Hepatocyte (in vitro differentiated cells): ENCODE data around the gene CEP135. TPM values are rescaled to one million over a fixed set of nuclear protein-coding genes. Genes with fewer than 3 reads are reported as not detected.

Source experiments
- DNase-seq: peaks from one replicate; pipeline ENCODE4 v3.0.0-alpha.2; 2016; ENCODE audit warnings: low spot score
- H2AFZ ChIP-seq: fragments of 200-600 bp; sonication (generic); 2 replicates; pipeline ENCODE4 v1.6.0; 2016; ENCODE audit warnings: antibody characterized with exemption, mild to moderate bottlenecking
- H3K27ac ChIP-seq: fragments of 200-600 bp; sonication (generic); 2 replicates; pipeline ENCODE4 v1.5.1; 2016; ENCODE audit warnings: mild to moderate bottlenecking
- H3K27me3 ChIP-seq: fragments of 200-600 bp; sonication (generic); 2 replicates; pipeline ENCODE4 v1.6.1; 2016
- H3K36me3 ChIP-seq: fragments of 200-600 bp; sonication (generic); replicated peaks from 2 replicates; pipeline ENCODE4 v1.5.1; 2016; ENCODE audit warnings: low read depth; ENCODE audit not compliant: insufficient read depth
- H3K4me1 ChIP-seq: fragments of 200-600 bp; sonication (generic); 2 replicates; pipeline ENCODE4 v1.5.1; 2016; ENCODE audit warnings: mild to moderate bottlenecking, moderate library complexity; ENCODE audit not compliant: insufficient read depth
- H3K4me2 ChIP-seq: fragments of 200-600 bp; sonication (generic); 2 replicates; pipeline ENCODE4 v1.6.0; 2016
- H3K4me3 ChIP-seq: fragments of 200-600 bp; sonication (generic); 2 replicates; pipeline ENCODE4 v1.5.1; 2016; ENCODE audit warnings: mild to moderate bottlenecking
- H3K79me2 ChIP-seq: fragments of 200-600 bp; sonication (generic); 2 replicates; pipeline ENCODE4 v1.6.0; 2017; ENCODE audit warnings: mild to moderate bottlenecking
- H3K9me2 ChIP-seq: fragments of 200-600 bp; sonication (generic); replicated peaks from 2 replicates; pipeline ENCODE4 v1.6.0; 2017; ENCODE audit warnings: mild to moderate bottlenecking; ENCODE audit not compliant: insufficient read depth
- H3K9me3 ChIP-seq: fragments of 200-600 bp; sonication (generic); 2 replicates; pipeline ENCODE4 v1.5.1; 2016; ENCODE audit warnings: low read depth, mild to moderate bottlenecking
- H4K20me1 ChIP-seq: fragments of 200-600 bp; sonication (generic); 2 replicates; pipeline ENCODE4 v1.6.0; 2016; ENCODE audit warnings: mild to moderate bottlenecking; ENCODE audit not compliant: insufficient read depth, poor library complexity, severe bottlenecking
- CTCF ChIP-seq: fragments of 200-600 bp; sonication (generic); IDR thresholded peaks from 2 replicates; pipeline ENCODE4 v1.5.1; 2016; ENCODE audit warnings: antibody characterized with exemption, mild to moderate bottlenecking; ENCODE audit not compliant: poor library complexity
- EZH2 ChIP-seq: fragments of 200-600 bp; sonication (generic); IDR thresholded peaks from 2 replicates; pipeline ENCODE4 v1.6.1; 2016; ENCODE audit warnings: antibody characterized with exemption, mild to moderate bottlenecking, borderline replicate concordance
- EZH2phosphoT487 ChIP-seq: fragments of 200-600 bp; sonication (generic); IDR thresholded peaks from one replicate; pipeline ENCODE4 v1.6.1; 2018; ENCODE audit warnings: antibody characterized with exemption, mild to moderate bottlenecking, low read depth, moderate library complexity; ENCODE audit not compliant: unreplicated experiment, severe bottlenecking
- WGBS: methylation state at CpG from one replicate; pipeline ENCODE4 v1.1.6; 2016; ENCODE audit warnings: low lambda C conversion rate; ENCODE audit errors: missing lambda C conversion rate; 5-methylcytosine and 5-hydroxymethylcytosine counted together
- polyA plus RNA-seq: library from polyadenylated mRNA; unstranded; fragments of >200 nt; fragmentation: Nextera tagmentation; extraction: Ambion mirVana; gene quantifications from 2 replicates; pipeline ENCODE4 v1.2.1, GENCODE V29; 2016
- total RNA-seq: library from RNA; depleted of rRNA; stranded (reverse); fragments of >200 nt; gene quantifications from 2 replicates; pipeline ENCODE4 v1.2.3, GENCODE V29; 2014

CEP135 gene
- total and polyA plus RNA-seq, 2 experiments from 2014 or later = 3.1 to 7.7 TPM

- Histone ChIP-seq H3K9me2 (no peaks in the 10 kb centered on the region), H3K4me2 (peak overlapping the region; percentile 92), H4K20me1 (no peaks in the 10 kb centered on the region), H3K36me3 (no peaks in the 10 kb centered on the region), H3K27me3 (no peaks in the 10 kb centered on the region), H3K79me2 (peaks cover 29% of the 10 kb centered on the region), H2AFZ (peak overlapping the region; percentile 90), H3K27ac (peak overlapping the region; percentile 95), H3K4me1 (peaks cover 21% of the 10 kb centered on the region), H3K4me3 (peak overlapping the region; percentile 64), H3K9me3 (no peaks in the 10 kb centered on the region)
- 0% methylated on average over 3 of the region's 3 CpGs for WGBS
- TF ChIP-seq EZH2phosphoT487 = no peak
- no peak for TF ChIP-seq CTCF
- no peak for TF ChIP-seq EZH2
- no peak for DNase-seq
Observed at GRCh38 chr4:55949482-55949802, 697 bp downstream of the CEP135 start.

- peaks cover 21% of the 10 kb centered on the region for H3K4me1 ChIP-seq
- DNase-seq = no peak
- H3K36me3 ChIP-seq = no peaks in the 10 kb centered on the region
- H4K20me1 ChIP-seq = no peaks in the 10 kb centered on the region
- WGBS = 97% methylated on average over 5 of the region's 5 CpGs
- H3K4me3 ChIP-seq = no peak overlapping the region
- no peaks in the 10 kb centered on the region for H3K9me3 ChIP-seq
- no peak for TF ChIP-seq EZH2
- no peak for TF ChIP-seq CTCF
- no peak for TF ChIP-seq EZH2phosphoT487
- H3K27ac ChIP-seq = no peak overlapping the region
- H3K9me2 ChIP-seq = no peaks in the 10 kb centered on the region
- H2AFZ ChIP-seq = no peak overlapping the region
- peaks cover 29% of the 10 kb centered on the region for H3K79me2 ChIP-seq
- no peaks in the 10 kb centered on the region for H3K27me3 ChIP-seq
- H3K4me2 ChIP-seq = no peak overlapping the region
Observed at GRCh38 chr4:55951191-55951922, 2.6 kb downstream of the CEP135 start.

- H3K79me2 ChIP-seq = peaks cover 22% of the 10 kb centered on the region
- no peaks in the 10 kb centered on the region for H3K36me3 ChIP-seq
- H3K4me3 ChIP-seq = no peak overlapping the region
- H3K9me3 ChIP-seq = no peaks in the 10 kb centered on the region
- no peak overlapping the region for H3K4me2 ChIP-seq
- H3K4me1 ChIP-seq = peaks cover 3% of the 10 kb centered on the region
- no peaks in the 10 kb centered on the region for H4K20me1 ChIP-seq
- 100% methylated on average over 1 of the region's 1 CpG for WGBS
- TF ChIP-seq EZH2phosphoT487 (no peak), CTCF (no peak), EZH2 (no peak)
- no peak for DNase-seq
- no peak overlapping the region for H3K27ac ChIP-seq
- no peaks in the 10 kb centered on the region for H3K9me2 ChIP-seq
- H2AFZ ChIP-seq = no peak overlapping the region
- H3K27me3 ChIP-seq = no peaks in the 10 kb centered on the region
Observed at GRCh38 chr4:55955710-55956109, 7.0 kb downstream of the CEP135 start.

GRCh38 chr4:55959655-55960054, 10.9 kb downstream of the CEP135 start:
- H3K79me2 ChIP-seq = no peaks in the 10 kb centered on the region
- no peaks in the 10 kb centered on the region for H4K20me1 ChIP-seq
- H3K9me2 ChIP-seq = no peaks in the 10 kb centered on the region
- no peaks in the 10 kb centered on the region for H3K4me1 ChIP-seq
- H3K36me3 ChIP-seq = no peaks in the 10 kb centered on the region
- no peaks in the 10 kb centered on the region for H3K27me3 ChIP-seq
- no peak overlapping the region for H3K27ac ChIP-seq
- TF ChIP-seq CTCF = no peak
- TF ChIP-seq EZH2 = no peak
- TF ChIP-seq EZH2phosphoT487 = no peak
- no peak overlapping the region for H3K4me2 ChIP-seq
- DNase-seq = no peak
- H3K9me3 ChIP-seq = no peaks in the 10 kb centered on the region
- H2AFZ ChIP-seq = no peak overlapping the region
- no peak overlapping the region for H3K4me3 ChIP-seq
